GM21619 (cell line): ENCODE data around the gene KCTD1.
A peak's percentile ranks its signal among the peaks of the same experiment; 100 is the strongest.

Experiments used
- ATAC-seq: cut with Tn5 transposase; IDR thresholded peaks from one replicate; pipeline ENCODE4 v1.9.1; 2021; ENCODE audit not compliant: unreplicated experiment

KCTD1 gene

DNA sequence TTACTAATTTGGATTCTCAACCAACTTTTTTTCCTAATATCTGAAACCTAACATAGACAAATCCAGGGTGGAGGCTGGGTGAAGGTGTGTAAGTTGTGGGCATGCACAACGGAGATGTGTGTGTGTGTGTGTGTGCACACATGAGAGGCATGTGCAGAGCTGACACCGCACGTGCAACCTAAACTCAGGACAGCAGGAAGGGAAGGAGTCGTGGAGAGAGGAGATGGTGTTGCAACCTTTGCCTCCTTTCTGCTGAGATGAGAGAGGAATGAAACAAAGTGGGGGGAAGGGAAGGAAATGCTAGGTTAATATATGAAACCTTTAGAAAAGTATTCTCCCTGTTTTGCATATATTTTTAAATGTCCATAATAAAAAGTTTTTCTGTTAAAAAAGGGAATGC is 64.7 kb downstream of the KCTD1 start:
- no peak for ATAC-seq

GRCh38 chr18:26482569-26482968 is 65.8 kb downstream of the KCTD1 start:
- no peak for ATAC-seq

DNA sequence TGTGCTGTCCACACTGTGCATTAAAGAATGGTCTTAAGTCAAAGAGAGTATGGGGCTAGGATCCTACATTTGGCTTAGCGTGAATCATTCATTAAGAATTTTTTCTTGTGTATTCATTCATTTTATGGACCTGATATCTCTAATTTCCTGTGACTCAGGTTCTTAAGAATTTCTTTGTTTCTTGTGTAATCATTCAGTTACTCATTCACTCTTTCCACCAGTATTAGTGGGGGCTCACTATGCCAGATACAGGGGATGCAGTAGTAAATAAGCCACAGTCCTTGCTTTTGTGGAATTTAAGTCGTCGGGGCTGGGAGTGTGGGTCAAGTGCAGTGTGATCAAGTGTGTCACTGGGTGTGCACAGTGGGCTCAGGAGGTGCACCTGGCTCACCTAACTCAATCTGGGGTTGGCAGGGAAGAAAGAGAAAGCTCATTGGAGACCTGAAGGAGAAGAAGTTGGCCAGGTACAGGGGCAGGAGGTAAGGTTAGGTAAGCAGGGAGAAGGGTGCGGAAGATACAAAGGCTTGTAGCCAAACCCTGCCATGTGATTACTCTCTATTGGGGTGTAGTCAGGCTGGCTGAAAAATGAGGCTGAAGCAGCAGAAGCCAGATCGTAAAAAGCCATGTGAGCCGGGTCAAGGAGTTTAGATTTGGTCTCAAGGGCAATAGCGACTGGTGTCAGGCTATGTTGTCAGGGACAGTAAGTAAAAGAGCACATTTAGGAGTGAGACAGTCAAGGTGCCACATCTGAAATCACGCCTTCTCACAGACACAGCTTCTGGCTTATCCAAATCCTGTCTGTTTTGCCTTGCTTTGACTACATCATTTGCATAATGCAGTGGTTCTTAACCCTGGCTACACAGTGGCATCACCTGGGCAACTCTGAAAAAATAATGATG is 67.2 kb downstream of the KCTD1 start:
- no peak for ATAC-seq

DNA sequence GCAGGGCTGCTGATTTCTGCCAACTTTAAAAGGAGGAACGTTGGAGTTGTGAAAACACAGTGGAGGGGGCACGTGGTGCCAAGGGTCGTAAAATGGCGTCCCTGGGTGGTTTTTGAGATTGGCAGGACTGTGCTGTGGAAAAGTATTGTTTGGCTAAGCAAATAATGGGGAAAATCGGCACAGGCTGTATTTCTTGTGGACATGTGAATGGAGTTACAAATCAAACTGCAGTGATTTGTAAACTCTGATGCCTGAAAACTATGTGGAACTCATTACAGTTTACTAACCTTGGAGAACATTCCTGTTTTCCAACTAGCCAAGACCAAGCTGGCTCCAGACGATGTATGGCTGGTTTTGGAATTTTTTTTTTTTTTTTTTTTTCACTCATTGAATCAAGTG is 68.7 kb downstream of the KCTD1 start:
- no peak for ATAC-seq

DNA sequence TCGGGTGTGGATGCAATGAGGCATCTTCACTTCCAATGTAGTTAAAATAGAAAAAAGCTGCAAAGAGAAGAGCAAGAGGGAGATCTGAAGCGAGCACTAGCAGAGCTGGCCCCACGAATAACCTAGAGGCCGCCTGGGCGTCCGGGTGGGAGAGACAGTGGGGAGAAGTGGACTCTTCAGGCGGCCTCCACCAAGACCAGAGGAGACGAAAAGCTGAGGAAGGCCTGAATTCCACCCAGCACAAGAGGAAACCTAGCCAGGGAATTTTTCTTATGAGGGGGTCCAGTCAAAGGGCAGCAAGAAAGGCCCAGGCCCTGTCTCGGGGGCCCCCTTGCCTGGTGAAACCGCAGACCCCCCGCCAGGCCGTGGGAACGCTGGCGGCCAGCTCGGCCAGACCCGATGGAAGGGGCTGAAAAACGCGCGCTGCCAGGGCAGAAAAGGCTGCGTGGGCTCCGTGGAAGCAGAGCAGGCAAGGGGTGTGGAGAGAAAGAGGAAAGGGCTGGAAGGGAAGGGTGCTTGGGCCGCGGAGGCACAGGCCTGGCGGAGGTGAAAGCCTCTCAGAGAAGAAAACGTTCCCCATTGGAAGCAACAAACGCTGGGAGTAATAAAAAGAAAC is 69.2 kb downstream of the KCTD1 start:
- no peak for ATAC-seq

DNA sequence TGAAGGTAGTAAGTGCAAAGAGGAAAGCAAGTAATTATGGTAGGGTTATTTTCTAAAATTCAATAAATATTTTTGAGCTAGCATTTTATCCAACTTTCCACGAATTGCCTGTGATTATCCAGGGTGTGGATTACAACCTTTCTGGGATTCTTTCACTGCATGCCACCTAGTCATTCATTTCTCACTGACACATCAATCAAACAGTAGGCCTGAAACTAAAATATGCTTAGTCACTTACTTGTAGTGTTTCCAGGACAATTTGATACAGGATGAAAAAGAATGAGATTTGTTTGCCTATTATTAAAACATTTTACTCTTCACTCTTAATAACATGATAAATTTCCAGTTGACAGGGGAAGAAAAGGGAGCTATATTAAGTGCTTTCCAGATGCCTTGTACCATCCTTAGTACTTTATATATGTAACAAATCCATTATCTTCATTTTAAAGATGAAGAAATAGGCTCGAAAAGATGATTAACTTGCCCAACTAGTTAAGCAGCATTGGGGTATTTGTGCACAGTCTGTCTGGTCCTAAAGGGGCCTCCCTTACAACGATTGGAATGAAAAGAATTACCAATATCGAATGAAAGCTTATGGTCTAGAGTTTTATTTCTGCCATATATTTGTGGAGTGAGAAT is 70.4 kb downstream of the KCTD1 start:
- no peak for ATAC-seq

DNA sequence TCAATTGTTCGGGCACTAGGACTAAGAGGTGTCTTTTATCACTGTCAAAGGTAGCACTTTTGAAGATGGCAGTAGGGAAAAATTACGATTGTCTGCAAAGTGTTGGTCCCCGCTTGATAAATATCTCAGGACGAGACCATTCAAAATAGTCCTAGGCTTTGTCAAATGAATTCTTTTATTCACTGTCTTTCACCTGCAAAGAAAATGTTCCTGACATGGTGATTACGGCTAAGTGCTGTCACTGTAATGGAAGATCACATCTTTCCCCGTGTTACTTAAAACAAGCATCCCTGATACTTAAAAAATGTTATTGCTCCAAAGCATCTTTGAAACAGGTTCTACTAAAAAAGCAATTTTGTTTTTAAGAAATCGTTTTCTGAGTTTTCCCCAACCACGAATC is 71.7 kb downstream of the KCTD1 start:
- ATAC-seq = no peak

DNA sequence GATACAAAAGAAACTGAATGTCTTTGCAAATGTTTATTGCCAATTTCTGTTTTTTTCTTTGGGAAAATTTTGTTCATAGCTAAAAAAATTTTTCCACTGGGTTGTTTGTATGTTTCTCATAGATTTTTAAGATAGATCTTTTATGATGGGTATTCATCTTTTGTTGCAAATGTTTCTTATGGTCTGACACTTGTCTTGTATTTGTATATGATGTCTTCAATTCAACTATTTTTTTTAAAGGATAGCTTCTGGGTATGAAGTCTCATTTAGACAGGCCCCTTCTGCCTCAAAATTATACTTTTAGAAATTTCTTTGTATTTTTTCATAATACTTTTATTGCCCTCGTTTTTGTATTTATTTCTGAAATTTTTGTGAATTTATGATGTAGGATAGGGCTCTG is 73.8 kb downstream of the KCTD1 start:
- no peak for ATAC-seq

DNA sequence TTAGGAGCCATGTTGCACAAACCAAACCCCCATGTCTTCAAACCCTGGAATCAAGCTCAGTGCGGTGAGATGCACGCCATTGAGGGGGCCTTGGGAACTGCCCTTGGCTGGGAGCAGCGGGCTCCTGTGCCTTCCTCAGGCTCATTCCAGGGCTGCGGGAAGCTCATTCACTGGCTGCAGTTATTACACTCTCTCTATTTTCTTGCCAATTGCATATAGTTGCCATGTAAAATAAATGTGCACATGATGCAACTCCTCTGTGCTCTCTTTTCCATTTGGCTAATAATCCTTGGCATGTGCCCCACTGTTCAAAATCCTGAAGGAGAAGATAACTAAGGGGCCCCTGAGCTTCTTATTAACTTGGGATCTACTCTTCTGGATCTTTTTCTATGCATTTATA is 74.7 kb downstream of the KCTD1 start:
- ATAC-seq = no peak

GRCh38 chr18:26471826-26472225 is 76.5 kb downstream of the KCTD1 start:
- ATAC-seq = no peak

GRCh38 chr18:26471027-26471426 is 77.3 kb downstream of the KCTD1 start:
- ATAC-seq = no peak

DNA sequence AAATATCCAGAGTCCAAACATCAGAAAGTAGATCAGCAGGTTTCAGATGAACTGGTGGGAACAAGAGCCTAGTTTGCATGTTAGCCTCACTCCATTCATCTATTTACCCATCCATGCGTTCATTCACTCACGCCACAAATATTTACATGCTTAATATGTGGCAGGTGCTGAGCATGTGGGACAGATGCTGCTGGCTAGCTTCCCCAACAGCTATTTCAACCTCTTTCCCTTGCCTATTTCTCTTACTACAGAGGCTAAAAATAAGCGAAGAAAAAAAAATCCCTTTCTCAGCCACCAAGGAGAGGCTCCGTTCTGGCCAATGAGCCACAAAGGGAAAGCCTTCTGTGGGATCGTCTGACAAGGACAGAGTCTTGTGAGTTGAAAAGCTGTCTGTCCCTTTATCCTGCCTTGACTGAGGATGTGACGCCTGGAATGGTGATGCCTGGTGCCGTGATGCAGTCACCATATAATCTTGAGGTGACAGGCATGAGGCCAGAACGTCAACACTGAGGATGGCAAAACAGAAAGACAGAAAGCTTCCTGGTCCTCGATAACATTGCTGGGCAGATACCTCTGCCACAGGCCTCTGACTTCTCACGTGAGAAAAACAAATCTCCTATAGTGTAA is 78.2 kb downstream of the KCTD1 start:
- ATAC-seq = peak; percentile 82

GRCh38 chr18:26468931-26469340 is 79.4 kb downstream of the KCTD1 start:
- ATAC-seq = peak; percentile 66

DNA sequence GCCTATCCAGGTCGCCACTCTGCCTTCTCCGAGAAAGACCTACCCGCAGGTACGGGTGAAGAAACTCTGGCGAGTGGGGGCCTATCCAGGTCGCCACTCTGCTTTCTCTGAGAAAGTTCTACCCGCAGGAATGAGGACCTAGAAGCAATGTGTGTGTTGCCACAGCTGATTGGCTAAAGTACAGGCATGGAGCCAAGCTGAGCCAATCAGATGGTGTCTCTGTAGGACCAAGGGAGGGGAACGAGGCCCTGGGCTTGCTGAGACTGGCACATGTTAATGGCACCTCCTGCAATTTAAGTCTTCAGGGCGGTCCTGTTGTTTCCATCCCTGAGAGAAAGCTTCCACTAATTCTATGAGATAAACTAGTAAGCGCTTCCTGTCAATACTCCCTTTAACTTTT is 82.3 kb downstream of the KCTD1 start:
- no peak for ATAC-seq

GRCh38 chr18:26465431-26465830 is 82.9 kb downstream of the KCTD1 start:
- ATAC-seq = no peak

- no peak for ATAC-seq
These were observed 84.0 kb downstream of the KCTD1 start for GRCh38 chr18:26464128-26465011.

GRCh38 chr18:26462355-26462754 is 86.0 kb downstream of the KCTD1 start:
- ATAC-seq = no peak

- no peak for ATAC-seq
These were observed 86.9 kb downstream of the KCTD1 start for GRCh38 chr18:26461405-26461804.

GRCh38 chr18:26460449-26461091 is 87.8 kb downstream of the KCTD1 start:
- ATAC-seq = peak; percentile 67

GRCh38 chr18:26459884-26460283 is 88.5 kb downstream of the KCTD1 start:
- ATAC-seq = no peak
